ENCODE measurements around the gene HAND1. TPM values are rescaled to one million over a fixed set of nuclear protein-coding genes. Genes with fewer than 3 reads are reported as not detected.

Gene HAND1
- total RNA-seq, 4 donors from 2014 or later = not detected

DNA sequence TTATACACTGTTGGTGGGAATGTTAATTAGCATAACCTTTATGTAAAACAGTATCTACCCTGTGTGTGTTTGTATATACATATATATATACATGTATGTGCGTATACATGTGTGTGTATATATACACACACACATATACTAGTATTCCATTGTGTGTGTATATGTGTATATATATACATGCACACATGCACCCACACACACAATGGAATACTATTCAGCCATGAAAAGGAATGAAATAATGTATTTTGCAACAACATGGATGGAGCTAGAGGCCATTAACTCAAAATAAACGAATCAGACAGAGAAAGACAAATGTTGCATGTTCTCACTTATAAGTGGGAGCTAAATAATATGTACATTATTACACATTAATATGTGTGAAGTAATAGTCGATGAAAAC, 49.8 kb downstream of the HAND1 start:
- no peaks in the 10 kb centered on the region for H3K4me1 ChIP-seq
- H3K27me3 ChIP-seq = peaks cover 0 to 2% of the 10 kb centered on the region in 2 donors
- H3K36me3 ChIP-seq = peaks cover 0 to 11% (median 0%) of the 10 kb centered on the region in 3 donors
- no peak for DNase-seq (ENCODE audit: low spot score in 2 of 2)
- WGBS, 2 donors = 96 to 97% methylated on average over 3 of the region's 3 CpGs
- TF ChIP-seq, protein P1, sequence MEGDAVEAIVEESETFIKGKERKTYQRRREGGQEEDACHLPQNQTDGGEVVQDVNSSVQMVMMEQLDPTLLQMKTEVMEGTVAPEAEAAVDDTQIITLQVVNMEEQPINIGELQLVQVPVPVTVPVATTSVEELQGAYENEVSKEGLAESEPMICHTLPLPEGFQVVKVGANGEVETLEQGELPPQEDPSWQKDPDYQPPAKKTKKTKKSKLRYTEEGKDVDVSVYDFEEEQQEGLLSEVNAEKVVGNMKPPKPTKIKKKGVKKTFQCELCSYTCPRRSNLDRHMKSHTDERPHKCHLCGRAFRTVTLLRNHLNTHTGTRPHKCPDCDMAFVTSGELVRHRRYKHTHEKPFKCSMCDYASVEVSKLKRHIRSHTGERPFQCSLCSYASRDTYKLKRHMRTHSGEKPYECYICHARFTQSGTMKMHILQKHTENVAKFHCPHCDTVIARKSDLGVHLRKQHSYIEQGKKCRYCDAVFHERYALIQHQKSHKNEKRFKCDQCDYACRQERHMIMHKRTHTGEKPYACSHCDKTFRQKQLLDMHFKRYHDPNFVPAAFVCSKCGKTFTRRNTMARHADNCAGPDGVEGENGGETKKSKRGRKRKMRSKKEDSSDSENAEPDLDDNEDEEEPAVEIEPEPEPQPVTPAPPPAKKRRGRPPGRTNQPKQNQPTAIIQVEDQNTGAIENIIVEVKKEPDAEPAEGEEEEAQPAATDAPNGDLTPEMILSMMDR (IDR thresholded peaks at IDR 0.05) = no peak
- TF ChIP-seq EP300 (IDR thresholded peaks at IDR 0.05) (no peak), POLR2A (IDR thresholded peaks at IDR 0.05) (no peak)
- peaks cover 0 to 3% (median 0%) of the 10 kb centered on the region in 4 donors for H3K9me3 ChIP-seq
- no peak overlapping the region for H3K27ac ChIP-seq
- H3K4me3 ChIP-seq = no peak overlapping the region

Other genes starting within 250 kb of the HAND1 start
- 10 to 100 TPM; 30.0 to 60.5 (median 38.6) TPM for gene SAP30L, start 32.2 kb downstream of the HAND1 start, total RNA-seq